Neuronal stem cell (in vitro differentiated cells): ENCODE data around the gene C15orf39.
A peak's percentile ranks its signal among the peaks of the same experiment; 100 is the strongest.

ENCODE experiments used
- DNase-seq: peaks from one replicate; pipeline ENCODE4 v3.0.0-alpha.2; 2013; ENCODE audit warnings: low spot score
- H2AFZ ChIP-seq: one replicate; pipeline ENCODE4 v1.6.1; 2013; ENCODE audit warnings: mild to moderate bottlenecking, low read length, inconsistent platforms
- H2AK5ac ChIP-seq: 2 replicates; pipeline ENCODE4 v1.6.1; 2013; ENCODE audit warnings: low read depth, mild to moderate bottlenecking, inconsistent platforms, low read length, moderate library complexity, mixed read lengths
- H2BK120ac ChIP-seq: 2 replicates; pipeline ENCODE4 v1.6.1; 2013; ENCODE audit warnings: low read depth, mild to moderate bottlenecking, inconsistent platforms, low read length, moderate library complexity, mixed read lengths
- H2BK12ac ChIP-seq: one replicate; pipeline ENCODE4 v1.6.1; 2013; ENCODE audit warnings: low read length, inconsistent platforms
- H2BK15ac ChIP-seq: 2 replicates; pipeline ENCODE4 v1.6.1; 2013; ENCODE audit warnings: mild to moderate bottlenecking, low read length, inconsistent platforms, mixed read lengths
- H2BK5ac ChIP-seq: one replicate; pipeline ENCODE4 v1.6.1; 2013; ENCODE audit warnings: inconsistent platforms, mild to moderate bottlenecking, low read length, moderate library complexity
- H3K14ac ChIP-seq: one replicate; pipeline ENCODE4 v1.6.1; 2013; ENCODE audit warnings: low read length, inconsistent platforms
- H3K18ac ChIP-seq: 2 replicates; pipeline ENCODE4 v1.6.1; 2013; ENCODE audit warnings: low read length, inconsistent platforms
- H3K23ac ChIP-seq: 2 replicates; pipeline ENCODE4 v1.6.1; 2013; ENCODE audit warnings: low read depth, mild to moderate bottlenecking, mixed read lengths, low read length, inconsistent platforms; ENCODE audit not compliant: poor library complexity
- H3K27ac ChIP-seq: replicated peaks from 3 replicates; pipeline ENCODE4 v1.5.1; 2013; ENCODE audit warnings: low read length, inconsistent platforms
- H3K27me3 ChIP-seq, 3 experiments: 2 replicates each; pipeline ENCODE4 v1.6.1; 2013; ENCODE audit warnings: low read length in 3 of 3, mild to moderate bottlenecking in 2 of 3, inconsistent platforms in 1 of 3, low read depth in 1 of 3, mixed read lengths in 1 of 3, moderate library complexity in 1 of 3; ENCODE audit not compliant: control insufficient read depth in 3 of 3, insufficient read depth in 3 of 3
- H3K36me3 ChIP-seq, 2 donors: replicated peaks in 1 of 2; 2 replicates each; pipeline ENCODE4 v1.6.1; 2013; ENCODE audit warnings: low read length in 2 of 2; ENCODE audit not compliant: control insufficient read depth in 2 of 2, insufficient read depth in 2 of 2
- H3K4ac ChIP-seq: 2 replicates; pipeline ENCODE4 v1.6.1; 2013; ENCODE audit warnings: inconsistent platforms, mild to moderate bottlenecking, low read length, moderate library complexity
- H3K4me1 ChIP-seq, 2 donors: 1 replicate in 1 of 2; 2 replicates in 1 of 2; pipeline ENCODE4 v1.6.1; 2013; ENCODE audit warnings: low read length in 2 of 2, low read depth in 1 of 2; ENCODE audit not compliant: control insufficient read depth in 2 of 2, insufficient read depth in 1 of 2
- H3K4me2 ChIP-seq: one replicate; pipeline ENCODE4 v1.6.1; 2013; ENCODE audit warnings: mild to moderate bottlenecking, low read length, inconsistent platforms; ENCODE audit not compliant: insufficient read depth, poor library complexity, severe bottlenecking
- H3K4me3 ChIP-seq, 2 donors: 2 replicates each; pipeline ENCODE4 v1.5.1; 2013; ENCODE audit warnings: low read length in 2 of 2, mild to moderate bottlenecking in 2 of 2, inconsistent platforms in 1 of 2, moderate library complexity in 1 of 2
- H3K79me1 ChIP-seq: one replicate; pipeline ENCODE4 v1.6.1; 2013; ENCODE audit warnings: low read depth, mild to moderate bottlenecking, inconsistent platforms, low read length, moderate library complexity
- H3K9ac ChIP-seq: one replicate; pipeline ENCODE4 v1.6.1; 2013; ENCODE audit warnings: mild to moderate bottlenecking, low read depth, low read length, inconsistent platforms; ENCODE audit not compliant: poor library complexity
- H3K9me3 ChIP-seq, 2 donors: replicated peaks in 1 of 2; 2 replicates each; pipeline versions ENCODE3 to v1.6.1; 2013; ENCODE audit warnings: low read length in 2 of 2, mild to moderate bottlenecking in 2 of 2, inconsistent platforms in 1 of 2, low read depth in 1 of 2, mixed read lengths in 1 of 2, moderate library complexity in 1 of 2; ENCODE audit not compliant: control insufficient read depth in 2 of 2, insufficient read depth in 1 of 2
- H4K8ac ChIP-seq: one replicate; pipeline ENCODE4 v1.6.1; 2013; ENCODE audit warnings: low read depth, mild to moderate bottlenecking, inconsistent platforms, low read length, moderate library complexity
- H4K91ac ChIP-seq: one replicate; pipeline ENCODE4 v1.6.1; 2013; ENCODE audit warnings: low read length, low read depth, mild to moderate bottlenecking, inconsistent platforms; ENCODE audit not compliant: poor library complexity
- WGBS, 2 donors: extraction: QIAGEN DNeasy Blood & Tissue Kit; methylation state at CpG; one replicate each; pipeline ENCODE4 v1.1.7; 2013; ENCODE audit warnings: missing lambda C conversion rate in 2 of 2, mixed read lengths in 1 of 2; ENCODE audit not compliant: insufficient read length in 2 of 2, insufficient replicate concordance in 1 of 2; ENCODE audit errors: extremely low coverage in 2 of 2; 5-methylcytosine and 5-hydroxymethylcytosine counted together

Gene C15orf39

GRCh38 chr15:75161106-75161916, 40.4 kb upstream of the C15orf39 start:
- Histone ChIP-seq H3K4ac (no peak overlapping the region), H3K27ac (no peak overlapping the region)

DNA sequence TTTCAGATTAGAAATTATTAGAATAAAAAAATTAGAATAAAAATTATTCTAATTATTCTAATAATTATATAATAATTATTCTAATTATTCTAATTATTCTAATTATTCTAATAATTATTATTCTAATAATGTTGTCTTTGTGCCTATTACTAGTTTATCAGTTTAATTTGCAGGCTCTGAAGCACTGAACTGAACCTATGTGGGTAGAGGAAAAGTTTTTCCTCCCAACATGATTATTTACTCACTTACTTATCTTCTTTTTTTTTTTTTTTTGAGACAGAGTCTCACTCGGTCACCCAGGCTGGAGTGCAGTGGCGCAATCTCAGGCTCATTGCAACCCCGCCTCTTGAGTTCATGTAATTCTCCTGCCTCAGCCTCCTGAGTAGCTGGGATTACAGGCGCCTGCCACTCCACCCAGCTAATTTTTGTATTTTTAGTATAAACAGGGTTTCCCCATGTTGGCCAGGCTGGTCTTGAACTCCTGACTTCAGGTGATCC, 39.7 kb upstream of the C15orf39 start:
- Histone ChIP-seq H3K14ac (no peak overlapping the region), H4K8ac (no peak overlapping the region), H3K4me1 (no peaks in the 10 kb centered on the region), H2BK5ac (no peak overlapping the region), H3K18ac (no peak overlapping the region), H3K4me2 (no peak overlapping the region), H2BK15ac (no peak overlapping the region), H3K23ac (no peak overlapping the region), H3K4me3 (no peak overlapping the region), H2AK5ac (no peak overlapping the region), H2AFZ (no peak overlapping the region), H3K27me3 (no peaks in the 10 kb centered on the region), H3K9ac (no peak overlapping the region), H3K36me3 (no peaks in the 10 kb centered on the region), H3K9me3 (no peaks in the 10 kb centered on the region), H2BK12ac (no peak overlapping the region), H2BK120ac (no peak overlapping the region), H3K4ac (no peak overlapping the region), H4K91ac (no peak overlapping the region), H3K27ac (no peak overlapping the region), H3K79me1 (no peaks in the 10 kb centered on the region)
- no CpG with 5 or more reads among the region's 4 CpGs for WGBS, 2 donors
- no peak for DNase-seq

More at GRCh38 chr15:75161106-75161916, 40.4 kb upstream of the C15orf39 start:
- no peak overlapping the region for H4K91ac ChIP-seq
- H2AK5ac ChIP-seq = no peak overlapping the region
- peak overlapping the region; percentile 64 for H3K18ac ChIP-seq
- H3K4me1 ChIP-seq = peaks cover 0 to 4% of the 10 kb centered on the region in 2 donors
- H3K27me3 ChIP-seq = no peaks in the 10 kb centered on the region
- no peak overlapping the region for H4K8ac ChIP-seq
- H3K4me3 ChIP-seq = no peak overlapping the region
- H2BK12ac ChIP-seq = no peak overlapping the region
- no peak overlapping the region for H2BK15ac ChIP-seq
- peak overlapping the region; percentile 27 for H3K23ac ChIP-seq
- H3K4me2 ChIP-seq = no peak overlapping the region
- no CpG with 5 or more reads among the region's 5 CpGs for WGBS, 2 donors
- H3K9me3 ChIP-seq = no peaks in the 10 kb centered on the region
- H2BK5ac ChIP-seq = no peak overlapping the region
- H2BK120ac ChIP-seq = no peak overlapping the region
- H2AFZ ChIP-seq = no peak overlapping the region
- no peak for DNase-seq
- H3K9ac ChIP-seq = no peak overlapping the region
- no peaks in the 10 kb centered on the region for H3K36me3 ChIP-seq
- H3K79me1 ChIP-seq = no peaks in the 10 kb centered on the region
- no peak overlapping the region for H3K14ac ChIP-seq

- WGBS, 2 donors = no CpG with 5 or more reads among the region's 3 CpGs
These were observed 38.5 kb upstream of the C15orf39 start for GRCh38 chr15:75163150-75163564.

GRCh38 chr15:75164625-75165350, 36.9 kb upstream of the C15orf39 start:
- Histone ChIP-seq H3K4me3 (no peak overlapping the region), H3K4me1 (no peaks in the 10 kb centered on the region), H4K91ac (no peak overlapping the region), H3K18ac (no peak overlapping the region), H3K9me3 (peaks cover 0 to 2% of the 10 kb centered on the region in 2 donors), H2BK12ac (no peak overlapping the region), H3K36me3 (no peaks in the 10 kb centered on the region), H3K79me1 (no peaks in the 10 kb centered on the region), H2BK120ac (no peak overlapping the region), H4K8ac (no peak overlapping the region), H3K23ac (no peak overlapping the region), H3K4ac (no peak overlapping the region), H3K9ac (no peak overlapping the region), H2AK5ac (no peak overlapping the region), H3K27ac (no peak overlapping the region), H3K4me2 (no peak overlapping the region), H3K14ac (no peak overlapping the region), H2BK15ac (no peak overlapping the region), H2BK5ac (no peak overlapping the region), H3K27me3 (no peaks in the 10 kb centered on the region), H2AFZ (no peak overlapping the region)
- DNase-seq = no peak
- no CpG with 5 or more reads among the region's 4 CpGs for WGBS, 2 donors

More at GRCh38 chr15:75163150-75163564, 38.5 kb upstream of the C15orf39 start:
- Histone ChIP-seq H4K91ac (no peak overlapping the region), H3K18ac (no peak overlapping the region), H3K27me3 (no peaks in the 10 kb centered on the region), H3K9ac (no peak overlapping the region), H4K8ac (no peak overlapping the region), H3K79me1 (no peaks in the 10 kb centered on the region), H2BK5ac (no peak overlapping the region), H3K14ac (no peak overlapping the region), H3K4ac (no peak overlapping the region), H3K36me3 (no peaks in the 10 kb centered on the region), H3K23ac (no peak overlapping the region), H3K27ac (no peak overlapping the region), H3K9me3 (no peaks in the 10 kb centered on the region), H2BK120ac (no peak overlapping the region), H2AK5ac (no peak overlapping the region), H2BK12ac (no peak overlapping the region), H3K4me3 (no peak overlapping the region), H3K4me2 (no peak overlapping the region), H2BK15ac (no peak overlapping the region), H3K4me1 (no peaks in the 10 kb centered on the region), H2AFZ (no peak overlapping the region)
- no peak for DNase-seq
